PC-3 (cell line): ENCODE measurements around the gene MARK3.

ENCODE experiments used
- EZH2 ChIP-seq: fragments of 300-600 bp; sonication (generic); IDR thresholded peaks from one replicate; pipeline ENCODE4 v1.6.1; 2017; ENCODE audit warnings: antibody characterized with exemption, mild to moderate bottlenecking, low read length; ENCODE audit not compliant: unreplicated experiment
- TF ChIP-seq, protein P1 (sequence below): fragments of 300-600 bp; sonication (generic); conservative IDR thresholded peaks from 2 replicates; pipeline ENCODE4 v1.5.1; 2017; ENCODE audit warnings: antibody characterized with exemption, low read depth, mild to moderate bottlenecking, low read length

DNA sequence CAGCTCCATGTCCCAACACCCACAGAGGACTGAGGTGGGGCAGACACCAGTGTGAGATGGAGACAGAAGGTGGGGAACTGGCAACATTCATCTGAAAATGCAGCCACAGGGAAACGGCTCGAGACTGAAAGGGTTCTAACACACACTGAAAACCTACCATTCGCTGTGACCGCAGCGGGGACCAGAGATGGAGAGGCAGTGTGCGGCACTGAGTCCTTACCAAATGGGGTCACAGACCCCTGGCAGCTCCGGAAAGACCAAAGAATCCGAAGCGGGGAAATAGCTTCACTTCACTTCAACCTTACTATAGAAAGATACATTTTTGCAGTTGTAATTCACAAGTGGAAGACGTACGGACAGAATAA lies 167.6 kb downstream of the MARK3 start:
- TF ChIP-seq, protein P1, sequence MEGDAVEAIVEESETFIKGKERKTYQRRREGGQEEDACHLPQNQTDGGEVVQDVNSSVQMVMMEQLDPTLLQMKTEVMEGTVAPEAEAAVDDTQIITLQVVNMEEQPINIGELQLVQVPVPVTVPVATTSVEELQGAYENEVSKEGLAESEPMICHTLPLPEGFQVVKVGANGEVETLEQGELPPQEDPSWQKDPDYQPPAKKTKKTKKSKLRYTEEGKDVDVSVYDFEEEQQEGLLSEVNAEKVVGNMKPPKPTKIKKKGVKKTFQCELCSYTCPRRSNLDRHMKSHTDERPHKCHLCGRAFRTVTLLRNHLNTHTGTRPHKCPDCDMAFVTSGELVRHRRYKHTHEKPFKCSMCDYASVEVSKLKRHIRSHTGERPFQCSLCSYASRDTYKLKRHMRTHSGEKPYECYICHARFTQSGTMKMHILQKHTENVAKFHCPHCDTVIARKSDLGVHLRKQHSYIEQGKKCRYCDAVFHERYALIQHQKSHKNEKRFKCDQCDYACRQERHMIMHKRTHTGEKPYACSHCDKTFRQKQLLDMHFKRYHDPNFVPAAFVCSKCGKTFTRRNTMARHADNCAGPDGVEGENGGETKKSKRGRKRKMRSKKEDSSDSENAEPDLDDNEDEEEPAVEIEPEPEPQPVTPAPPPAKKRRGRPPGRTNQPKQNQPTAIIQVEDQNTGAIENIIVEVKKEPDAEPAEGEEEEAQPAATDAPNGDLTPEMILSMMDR: no peak
- TF ChIP-seq EZH2: no peak
